ENCODE results near the gene COA3. TPM values are rescaled to one million over a fixed set of nuclear protein-coding genes. Genes with fewer than 3 reads are reported as not detected.

Gene COA3
- total and polyA plus RNA-seq, 2 donors (not counting 1 experiment from before 2014, with no cell fraction given), result 18.5 to 32.1 TPM

DNA sequence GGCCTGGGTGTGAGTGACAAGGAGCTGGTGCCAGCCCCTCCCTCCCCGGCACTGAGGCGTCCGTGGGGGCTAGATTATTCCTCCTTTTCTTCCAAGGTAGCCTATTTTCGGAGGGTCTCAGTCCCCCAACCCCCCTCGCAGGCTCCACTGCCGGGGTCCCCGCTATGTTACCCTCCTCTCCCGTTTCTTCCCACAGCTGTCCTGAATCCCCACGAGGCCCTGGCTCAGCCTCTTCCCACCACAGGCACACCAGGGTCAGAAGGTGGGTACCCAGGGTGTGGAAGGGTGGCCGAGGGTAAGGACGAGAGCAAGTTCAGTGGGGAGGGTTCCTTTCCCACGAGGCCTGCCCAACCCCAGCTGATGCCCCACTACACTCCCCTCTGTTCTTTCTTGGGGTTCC is 36.9 kb downstream of the COA3 start:
- H3K9me3 ChIP-seq (ENCODE audit: control extremely low read depth in 1 of 3, control insufficient read depth in 2 of 3, insufficient read depth in 1 of 3, low read length in 2 of 3), result no peaks in the 10 kb centered on the region
- no peak for TF ChIP-seq EZH2 (IDR thresholded peaks at IDR 0.05; ENCODE audit: borderline replicate concordance, insufficient read depth, low read depth, low read length, poor library complexity, severe bottlenecking)
- no peak for TF ChIP-seq CTCF (IDR thresholded peaks at IDR 0.05)
- H3K9ac ChIP-seq (ENCODE audit: low read length), result peak overlapping the region; percentile 56
- no peaks in the 10 kb centered on the region for H3K36me3 ChIP-seq (replicated peaks in 1 of 2; ENCODE audit: control extremely low read depth in 1 of 2, control insufficient read depth in 1 of 2, extremely low read depth in 1 of 2, insufficient read depth in 2 of 2, low read length in 1 of 2)
- no peak overlapping the region for H3K27ac ChIP-seq (ENCODE audit: low read length in 2 of 2)
- WGBS (ENCODE audit: insufficient coverage), result 71% methylated on average over 8 of the region's 12 CpGs
- Mint-ChIP-seq H3K27ac (no peak overlapping the region), H3K4me3 (peak overlapping the region; percentile 70), H3K4me1 (peaks cover 23% of the 10 kb centered on the region), H3K27me3 (peaks cover 46% of the 10 kb centered on the region), H3K9me3 (ENCODE audit: insufficient read depth) (no peaks in the 10 kb centered on the region)
- no peak for ATAC-seq (ENCODE audit: low read depth)
- intact Hi-C loops (cut with micrococcal nuclease), result no loop called here
- ChIA-PET CTCF (interaction anchor here (1.0 to 4.8 kb wide), 7 partner anchors 8 to 184 kb away, joined by 3 to 60 read pairs (median 5); partner anchors contain the start of gene PSMC3IP), POLR2A (interaction anchor here (1.1 kb wide), 1 partner anchor 12 kb away, joined by 3 read pairs; the partner anchor contains the start of gene VPS25)
- H3K4me1 ChIP-seq (ENCODE audit: control insufficient read depth in 2 of 2, insufficient read depth in 2 of 2, low read length in 2 of 2), result peaks cover 19 to 23% of the 10 kb centered on the region in 2 donors
- no peaks in the 10 kb centered on the region for H4K20me1 ChIP-seq (ENCODE audit: control insufficient read depth, insufficient read depth, low read length, poor library complexity, severe bottlenecking)
- H3K4me2 ChIP-seq (replicated peaks; ENCODE audit: low read depth, low read length, poor library complexity, severe bottlenecking), result peak overlapping the region; percentile 93
- H3K4me3 ChIP-seq (ENCODE audit: control extremely low read depth in 1 of 5, extremely low read depth in 1 of 5, insufficient read depth in 1 of 5, low read depth in 2 of 5, low read length in 4 of 5), result peak overlapping the region in 3 of 5 experiments; percentile 34 to 54 (median 44)
- DNase-seq, result no peak
- no peaks in the 10 kb centered on the region for H3K79me2 ChIP-seq (ENCODE audit: control insufficient read depth, insufficient read depth, low read length)
- peak overlapping the region; percentile 64 for H2AFZ ChIP-seq (ENCODE audit: insufficient read depth, low read depth, low read length, poor library complexity, severe bottlenecking)
- H3K27me3 ChIP-seq (replicated peaks in 1 of 4; ENCODE audit: control extremely low read depth in 1 of 4, control insufficient read depth in 3 of 4, insufficient read depth in 4 of 4, low read length in 3 of 4), result peaks cover 0 to 48% (median 20%) of the 10 kb centered on the region in 4 experiments
